PFSK-1 (cell line): ENCODE results near the gene FIBCD1.

Experiments
- FOXP2 ChIP-seq: optimal IDR thresholded peaks from 2 replicates; pipeline ENCODE3; 2011; ENCODE audit warnings: borderline replicate concordance, control low read depth, inconsistent platforms; ENCODE audit not compliant: insufficient read depth; ENCODE audit errors: extremely low read length, extremely low read depth
- POLR2AphosphoS5 ChIP-seq: IDR thresholded peaks from 2 replicates; pipeline ENCODE4 v1.6.1; 2012; ENCODE audit warnings: low read depth, mild to moderate bottlenecking, control low read depth, low read length, moderate library complexity
- SIN3A ChIP-seq: IDR thresholded peaks from 2 replicates; pipeline ENCODE4 v1.6.1; 2012; ENCODE audit warnings: mild to moderate bottlenecking, low read length, moderate library complexity, borderline replicate concordance; ENCODE audit not compliant: insufficient read depth
- TAF1 ChIP-seq: IDR thresholded peaks from 2 replicates; pipeline ENCODE4 v1.6.1; 2012; ENCODE audit warnings: low read length, control low read depth, borderline replicate concordance; ENCODE audit not compliant: insufficient read depth
- TF ChIP-seq, protein P1 (sequence below), 2 experiments: IDR thresholded peaks; 2 replicates each; pipeline versions ENCODE4 v1.6.1 to v1.8.0; 2011 to 2012; ENCODE audit warnings: low read depth in 2 of 2, low read length in 2 of 2, control low read depth in 1 of 2, inconsistent platforms in 1 of 2, mild to moderate bottlenecking in 1 of 2, moderate library complexity in 1 of 2; ENCODE audit not compliant: insufficient read depth in 1 of 2

DNA sequence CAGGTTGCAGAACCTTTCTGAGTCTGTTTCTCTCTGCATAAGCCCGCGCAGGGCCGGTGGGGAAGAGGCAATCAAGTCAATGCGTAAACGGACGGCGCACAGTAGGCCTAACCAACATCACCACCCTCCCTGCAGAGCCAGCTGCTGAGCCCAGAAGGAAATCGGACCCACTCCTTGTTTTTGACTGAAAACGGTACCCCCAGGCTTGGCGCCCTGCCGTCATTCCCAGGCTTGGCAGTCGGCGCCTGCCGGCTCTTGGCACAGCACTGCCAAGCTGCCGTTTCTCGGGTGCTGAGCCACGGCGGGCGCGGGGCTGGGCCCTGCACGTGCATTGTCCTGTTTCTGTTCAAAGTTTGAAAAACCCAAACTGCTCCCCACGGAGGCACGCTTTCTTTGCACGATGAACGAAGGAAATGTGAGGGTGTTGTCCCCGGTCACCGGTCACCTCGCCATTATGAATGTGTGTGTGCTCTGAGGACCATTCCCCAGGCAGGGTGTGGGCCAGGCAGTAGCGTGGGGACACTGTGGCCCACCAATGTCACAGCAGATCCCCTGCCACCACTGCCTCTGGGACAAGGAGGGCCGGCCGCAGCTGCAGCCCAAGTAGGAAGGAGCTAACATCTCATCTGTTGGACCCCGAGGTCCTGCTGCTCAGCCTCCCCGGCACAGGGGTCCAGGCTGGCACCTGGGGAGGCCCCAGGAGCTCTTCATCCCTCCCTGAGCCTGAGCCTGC lies 20.1 kb downstream of the FIBCD1 start:
- TF ChIP-seq TAF1 (no peak), SIN3A (no peak), POLR2AphosphoS5 (no peak), FOXP2 (no peak)
- TF ChIP-seq, protein P1, sequence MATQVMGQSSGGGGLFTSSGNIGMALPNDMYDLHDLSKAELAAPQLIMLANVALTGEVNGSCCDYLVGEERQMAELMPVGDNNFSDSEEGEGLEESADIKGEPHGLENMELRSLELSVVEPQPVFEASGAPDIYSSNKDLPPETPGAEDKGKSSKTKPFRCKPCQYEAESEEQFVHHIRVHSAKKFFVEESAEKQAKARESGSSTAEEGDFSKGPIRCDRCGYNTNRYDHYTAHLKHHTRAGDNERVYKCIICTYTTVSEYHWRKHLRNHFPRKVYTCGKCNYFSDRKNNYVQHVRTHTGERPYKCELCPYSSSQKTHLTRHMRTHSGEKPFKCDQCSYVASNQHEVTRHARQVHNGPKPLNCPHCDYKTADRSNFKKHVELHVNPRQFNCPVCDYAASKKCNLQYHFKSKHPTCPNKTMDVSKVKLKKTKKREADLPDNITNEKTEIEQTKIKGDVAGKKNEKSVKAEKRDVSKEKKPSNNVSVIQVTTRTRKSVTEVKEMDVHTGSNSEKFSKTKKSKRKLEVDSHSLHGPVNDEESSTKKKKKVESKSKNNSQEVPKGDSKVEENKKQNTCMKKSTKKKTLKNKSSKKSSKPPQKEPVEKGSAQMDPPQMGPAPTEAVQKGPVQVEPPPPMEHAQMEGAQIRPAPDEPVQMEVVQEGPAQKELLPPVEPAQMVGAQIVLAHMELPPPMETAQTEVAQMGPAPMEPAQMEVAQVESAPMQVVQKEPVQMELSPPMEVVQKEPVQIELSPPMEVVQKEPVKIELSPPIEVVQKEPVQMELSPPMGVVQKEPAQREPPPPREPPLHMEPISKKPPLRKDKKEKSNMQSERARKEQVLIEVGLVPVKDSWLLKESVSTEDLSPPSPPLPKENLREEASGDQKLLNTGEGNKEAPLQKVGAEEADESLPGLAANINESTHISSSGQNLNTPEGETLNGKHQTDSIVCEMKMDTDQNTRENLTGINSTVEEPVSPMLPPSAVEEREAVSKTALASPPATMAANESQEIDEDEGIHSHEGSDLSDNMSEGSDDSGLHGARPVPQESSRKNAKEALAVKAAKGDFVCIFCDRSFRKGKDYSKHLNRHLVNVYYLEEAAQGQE (IDR thresholded peaks at IDR 0.05; ENCODE audit: insufficient read depth in 1 of 2, low read depth in 2 of 2, low read length in 2 of 2): no peak
